ENCODE data around the gene PRR16.

PRR16 gene

GRCh38 chr5:120703918-120704587 lies 240.0 kb downstream of the PRR16 start:
- no peak overlapping the region for H3K4me3 ChIP-seq (ENCODE audit: low read depth, low read length)
- no peak for DNase-seq (ENCODE audit: low read depth)
- in situ Hi-C loops (cut with HindIII; ENCODE audit: low sequenced_read_pairs) = no loop called here
- no peak for TF ChIP-seq CTCF (IDR thresholded peaks at IDR 0.05; ENCODE audit: low read depth, low read length, missing control alignments)

GRCh38 chr5:120706877-120707276 lies 242.8 kb downstream of the PRR16 start:
- no peak for DNase-seq (ENCODE audit: low read depth)
- TF ChIP-seq CTCF (IDR thresholded peaks at IDR 0.05; ENCODE audit: low read depth, low read length, missing control alignments) = no peak
- no peak overlapping the region for H3K4me3 ChIP-seq (ENCODE audit: low read depth, low read length)
- in situ Hi-C loops (cut with HindIII; ENCODE audit: low sequenced_read_pairs) = no loop called here

GRCh38 chr5:120717381-120717780 lies 253.3 kb downstream of the PRR16 start:
- DNase-seq (ENCODE audit: low read depth) = no peak
- in situ Hi-C loops (cut with HindIII; ENCODE audit: low sequenced_read_pairs) = no loop called here
- no peak overlapping the region for H3K4me3 ChIP-seq (ENCODE audit: low read depth, low read length)
- no peak for TF ChIP-seq CTCF (IDR thresholded peaks at IDR 0.05; ENCODE audit: low read depth, low read length, missing control alignments)

GRCh38 chr5:120730214-120730613 lies 266.1 kb downstream of the PRR16 start:
- DNase-seq (ENCODE audit: low read depth) = no peak
- in situ Hi-C loops (cut with HindIII; ENCODE audit: low sequenced_read_pairs) = no loop called here
- no peak for TF ChIP-seq CTCF (IDR thresholded peaks at IDR 0.05; ENCODE audit: low read depth, low read length, missing control alignments)
- H3K4me3 ChIP-seq (ENCODE audit: low read depth, low read length) = no peak overlapping the region

GRCh38 chr5:120734033-120734432 lies 269.9 kb downstream of the PRR16 start:
- no peak overlapping the region for H3K4me3 ChIP-seq (ENCODE audit: low read depth, low read length)
- peak; percentile 6 for DNase-seq (ENCODE audit: low read depth)
- no peak for TF ChIP-seq CTCF (IDR thresholded peaks at IDR 0.05; ENCODE audit: low read depth, low read length, missing control alignments)
- in situ Hi-C loops (cut with HindIII; ENCODE audit: low sequenced_read_pairs) = no loop called here

- no peak for DNase-seq (ENCODE audit: low read depth)
- no peak overlapping the region for H3K4me3 ChIP-seq (ENCODE audit: low read depth, low read length)
- in situ Hi-C loops (cut with HindIII; ENCODE audit: low sequenced_read_pairs) = no loop called here
- TF ChIP-seq CTCF (IDR thresholded peaks at IDR 0.05; ENCODE audit: low read depth, low read length, missing control alignments) = no peak
Observed at GRCh38 chr5:120735076-120735475, 271.0 kb downstream of the PRR16 start.

Data from astrocyte of the cerebellum (primary cell).